ENCODE data around the gene CHST8.

DNA sequence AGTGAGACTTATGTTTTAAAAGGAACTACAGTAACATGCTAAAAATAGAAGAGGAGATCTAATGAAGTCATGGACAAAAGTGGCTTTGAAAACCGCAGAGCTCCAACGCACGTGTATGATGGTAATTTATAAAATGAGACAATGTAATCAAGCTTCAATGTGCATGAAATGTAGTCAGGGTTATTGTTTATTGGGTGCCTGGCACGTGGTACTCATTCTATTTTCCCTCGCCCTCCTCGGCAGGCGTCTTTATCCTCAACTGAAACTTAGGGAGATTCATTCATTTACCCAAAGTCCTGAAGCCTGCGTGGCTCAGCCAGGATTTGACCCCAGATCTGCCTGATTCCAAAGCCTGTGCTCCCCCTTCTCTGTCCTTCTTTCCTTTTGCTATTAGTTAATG, 79.8 kb downstream of the CHST8 start:
- TF ChIP-seq CTCF (IDR thresholded peaks at IDR 0.05) (no peak), POLR2A (IDR thresholded peaks at IDR 0.05) (no peak)
